ENCODE measurements around the gene MAP2K3. TPM values are rescaled to one million over a fixed set of nuclear protein-coding genes. Genes with fewer than 3 reads are reported as not detected.
"Not testable (repeated sequence)": the region's sequence is repeated elsewhere in the genome, so short reads cannot be mapped to it uniquely, and the experiment has no call there.

The MAP2K3 gene
- total and polyA plus RNA-seq, 2 donors (not counting 1 experiment from before 2014, with no cell fraction given): 23.8 to 80.9 TPM

DNA sequence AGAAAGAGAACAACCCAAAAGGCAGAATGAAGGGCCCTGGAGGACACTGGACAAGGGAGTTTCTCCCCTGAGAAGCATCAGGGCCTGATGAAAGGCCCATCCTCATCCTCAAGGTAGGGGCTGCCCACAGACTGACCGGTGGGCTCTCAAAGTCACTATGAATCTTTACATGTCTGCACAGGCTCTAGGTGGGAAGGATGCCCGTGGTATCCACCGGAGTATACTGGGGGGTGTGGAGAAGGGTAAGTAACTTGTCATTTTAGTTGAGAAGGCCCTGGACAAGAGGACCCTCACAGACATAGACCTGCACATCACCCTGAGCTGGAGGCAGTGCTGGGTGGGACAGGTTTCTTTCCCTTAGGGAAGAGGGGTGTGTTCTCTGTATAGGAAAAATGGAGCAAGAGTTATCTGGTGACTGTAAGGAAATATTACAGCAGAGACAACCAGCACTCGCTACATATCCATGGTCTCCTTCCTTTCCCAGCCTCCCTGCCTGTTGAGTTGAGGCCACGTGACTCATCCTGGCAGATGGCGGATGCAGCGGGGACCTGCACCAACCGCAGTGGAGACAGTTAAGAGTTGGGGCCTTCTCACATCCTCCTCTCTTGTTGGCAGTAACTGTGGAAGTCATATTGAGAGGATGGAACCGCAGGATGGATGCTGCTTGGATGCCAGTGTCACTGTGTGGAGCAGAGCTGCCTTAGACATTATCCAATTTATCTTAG, 46.1 kb downstream of the MAP2K3 start:
- Histone ChIP-seq H3K36me3 (ENCODE audit: control insufficient read depth, insufficient read depth, low read length) (no peaks in the 10 kb centered on the region), H3K4me1 (ENCODE audit: control insufficient read depth, extremely low read depth, insufficient read depth, low read length) (no peaks in the 10 kb centered on the region), H2AFZ (ENCODE audit: low read length) (no peak overlapping the region), H3K4me2 (ENCODE audit: extremely low read depth, insufficient read depth, low read length) (no peak overlapping the region), H3K4me3 (replicated peaks in 1 of 4; ENCODE audit: control extremely low read depth in 1 of 4, insufficient read depth in 1 of 4, low read depth in 3 of 4, low read length in 4 of 4) (no peak overlapping the region), H3K79me2 (ENCODE audit: control insufficient read depth, insufficient read depth, low read length) (no peaks in the 10 kb centered on the region), H3K9me3 (ENCODE audit: control insufficient read depth, insufficient read depth, low read depth, low read length) (no peaks in the 10 kb centered on the region), H3K27me3 (ENCODE audit: control insufficient read depth, insufficient read depth, low read length) (no peaks in the 10 kb centered on the region), H3K27ac (ENCODE audit: insufficient read depth, low read length) (no peak overlapping the region), H4K20me1 (ENCODE audit: control insufficient read depth, extremely low read depth, insufficient read depth, low read length) (no peaks in the 10 kb centered on the region), H3K9ac (ENCODE audit: insufficient read depth, low read length) (no peak overlapping the region)
- no peak for TF ChIP-seq EZH2 (IDR thresholded peaks at IDR 0.05; ENCODE audit: low read length, missing control alignments)
- TF ChIP-seq, protein P1, sequence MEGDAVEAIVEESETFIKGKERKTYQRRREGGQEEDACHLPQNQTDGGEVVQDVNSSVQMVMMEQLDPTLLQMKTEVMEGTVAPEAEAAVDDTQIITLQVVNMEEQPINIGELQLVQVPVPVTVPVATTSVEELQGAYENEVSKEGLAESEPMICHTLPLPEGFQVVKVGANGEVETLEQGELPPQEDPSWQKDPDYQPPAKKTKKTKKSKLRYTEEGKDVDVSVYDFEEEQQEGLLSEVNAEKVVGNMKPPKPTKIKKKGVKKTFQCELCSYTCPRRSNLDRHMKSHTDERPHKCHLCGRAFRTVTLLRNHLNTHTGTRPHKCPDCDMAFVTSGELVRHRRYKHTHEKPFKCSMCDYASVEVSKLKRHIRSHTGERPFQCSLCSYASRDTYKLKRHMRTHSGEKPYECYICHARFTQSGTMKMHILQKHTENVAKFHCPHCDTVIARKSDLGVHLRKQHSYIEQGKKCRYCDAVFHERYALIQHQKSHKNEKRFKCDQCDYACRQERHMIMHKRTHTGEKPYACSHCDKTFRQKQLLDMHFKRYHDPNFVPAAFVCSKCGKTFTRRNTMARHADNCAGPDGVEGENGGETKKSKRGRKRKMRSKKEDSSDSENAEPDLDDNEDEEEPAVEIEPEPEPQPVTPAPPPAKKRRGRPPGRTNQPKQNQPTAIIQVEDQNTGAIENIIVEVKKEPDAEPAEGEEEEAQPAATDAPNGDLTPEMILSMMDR (conservative IDR thresholded peaks at IDR 0.05 in 1 of 2, IDR thresholded peaks at IDR 0.05 in 1 of 2; ENCODE audit: low read depth in 1 of 2, low read length in 2 of 2): no peak
- DNase-seq (ENCODE audit: low read depth in 2 of 2): no peak

DNA sequence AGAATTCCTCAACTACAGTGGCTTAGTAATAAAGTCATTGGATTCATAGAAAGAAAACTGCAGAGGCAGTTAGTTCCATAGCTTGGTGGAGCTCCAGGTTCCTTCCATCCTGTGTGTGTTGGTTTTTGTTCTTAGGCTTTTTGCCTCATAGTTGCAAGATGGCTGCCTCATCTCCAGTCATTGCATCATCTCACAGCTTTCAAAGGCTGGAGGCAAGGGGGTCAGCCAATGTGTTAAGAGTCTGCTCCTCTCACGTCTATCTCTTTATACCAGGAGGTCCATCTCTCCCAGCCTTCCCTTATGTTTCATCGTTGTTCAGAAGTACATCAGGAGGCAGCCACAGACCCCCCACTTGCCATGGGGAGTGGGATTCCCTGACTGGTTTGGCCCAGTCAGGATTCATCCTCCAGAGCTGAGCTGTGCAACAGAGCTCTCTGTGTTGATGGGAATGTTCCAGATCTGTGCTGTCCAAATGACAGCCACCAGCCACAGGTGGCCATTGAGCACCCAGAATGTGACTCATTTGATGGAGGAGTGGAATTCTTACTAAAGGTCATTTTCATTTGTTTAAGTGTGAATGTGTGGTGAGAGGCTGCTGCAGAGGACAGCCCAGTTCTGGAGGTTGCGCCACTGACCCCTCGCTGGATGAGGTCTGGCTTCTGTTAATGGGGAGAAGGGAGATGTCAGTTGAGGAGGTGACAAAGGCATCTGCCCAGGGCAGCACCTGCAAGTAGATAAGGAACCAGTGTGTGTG, 52.2 kb downstream of the MAP2K3 start:
- not testable (repeated sequence) for H3K9ac ChIP-seq (ENCODE audit: insufficient read depth, low read length); H3K4me1 ChIP-seq (ENCODE audit: control insufficient read depth, extremely low read depth, insufficient read depth, low read length); H3K27me3 ChIP-seq (ENCODE audit: control insufficient read depth, insufficient read depth, low read length); H3K4me2 ChIP-seq (ENCODE audit: extremely low read depth, insufficient read depth, low read length); H4K20me1 ChIP-seq (ENCODE audit: control insufficient read depth, extremely low read depth, insufficient read depth, low read length); H2AFZ ChIP-seq (ENCODE audit: low read length); H3K79me2 ChIP-seq (ENCODE audit: control insufficient read depth, insufficient read depth, low read length); H3K27ac ChIP-seq (ENCODE audit: insufficient read depth, low read length); H3K36me3 ChIP-seq (ENCODE audit: control insufficient read depth, insufficient read depth, low read length); H3K4me3 ChIP-seq (replicated peaks in 1 of 4; ENCODE audit: control extremely low read depth in 1 of 4, insufficient read depth in 1 of 4, low read depth in 3 of 4, low read length in 4 of 4); H3K9me3 ChIP-seq (ENCODE audit: control insufficient read depth, insufficient read depth, low read depth, low read length)
- DNase-seq (ENCODE audit: low read depth in 2 of 2): peak in 1 of 2 donors; percentile 3

DNA sequence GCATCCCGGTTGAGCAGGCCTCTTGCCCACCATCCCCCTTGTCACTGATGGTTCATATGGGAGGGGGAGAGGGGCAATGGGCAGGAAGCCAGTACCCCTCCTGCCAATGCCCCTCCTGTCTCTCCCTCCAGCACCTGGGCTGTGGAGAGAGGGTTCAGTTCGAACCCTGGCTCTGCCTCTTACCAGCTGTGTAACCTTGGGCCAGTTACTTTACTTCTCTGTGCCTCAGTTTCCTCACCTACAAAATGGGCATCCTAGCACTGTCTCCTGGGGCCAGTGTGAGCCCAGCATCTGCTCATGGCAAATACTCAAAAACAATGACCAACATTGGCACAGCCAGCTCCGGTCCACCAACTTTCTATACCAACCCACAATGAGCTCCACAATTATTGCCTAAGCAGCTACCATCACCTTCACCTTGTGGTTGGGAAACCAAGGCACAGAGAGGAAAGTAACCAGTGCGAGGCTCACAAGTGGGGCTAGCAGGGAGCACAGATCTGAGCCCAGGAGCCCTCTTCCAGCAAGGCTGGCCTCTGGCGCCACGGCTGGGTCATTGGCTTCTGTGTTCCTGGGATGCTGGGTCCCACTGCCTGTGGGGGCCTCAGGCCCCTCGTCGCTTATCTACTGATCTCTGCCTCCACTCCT, 53.6 kb downstream of the MAP2K3 start:
- H3K4me1 ChIP-seq (ENCODE audit: control insufficient read depth, extremely low read depth, insufficient read depth, low read length); H4K20me1 ChIP-seq (ENCODE audit: control insufficient read depth, extremely low read depth, insufficient read depth, low read length); H3K4me3 ChIP-seq (replicated peaks in 1 of 4; ENCODE audit: control extremely low read depth in 1 of 4, insufficient read depth in 1 of 4, low read depth in 3 of 4, low read length in 4 of 4); H3K9me3 ChIP-seq (ENCODE audit: control insufficient read depth, insufficient read depth, low read depth, low read length); H3K27me3 ChIP-seq (ENCODE audit: control insufficient read depth, insufficient read depth, low read length); H3K79me2 ChIP-seq (ENCODE audit: control insufficient read depth, insufficient read depth, low read length); DNase-seq (ENCODE audit: low read depth in 2 of 2); H3K9ac ChIP-seq (ENCODE audit: insufficient read depth, low read length); H3K36me3 ChIP-seq (ENCODE audit: control insufficient read depth, insufficient read depth, low read length); H3K27ac ChIP-seq (ENCODE audit: insufficient read depth, low read length); H3K4me2 ChIP-seq (ENCODE audit: extremely low read depth, insufficient read depth, low read length); H2AFZ ChIP-seq (ENCODE audit: low read length): not testable (repeated sequence)
